ENCODE measurements around the gene SORL1-AS1.

SORL1-AS1 gene

GRCh38 chr11:121466063-121466794 is 13.5 kb upstream of the SORL1-AS1 start:
- no peak overlapping the region for H3K4me3 ChIP-seq (ENCODE audit: low read depth, low read length)

GRCh38 chr11:121465709-121466062 is 12.9 kb upstream of the SORL1-AS1 start:
- TF ChIP-seq CTCF (IDR thresholded peaks at IDR 0.05; ENCODE audit: insufficient read depth, low read depth, low read length) = no peak
- no peak overlapping the region for H3K4me3 ChIP-seq (ENCODE audit: low read depth, low read length)
- no peak for DNase-seq (ENCODE audit: low read depth)

More at GRCh38 chr11:121466063-121466794, 13.5 kb upstream of the SORL1-AS1 start:
- peak; percentile 92 for DNase-seq (ENCODE audit: low read depth)
- no peak for TF ChIP-seq CTCF (IDR thresholded peaks at IDR 0.05; ENCODE audit: insufficient read depth, low read depth, low read length)

GRCh38 chr11:121464352-121464946 is 11.7 kb upstream of the SORL1-AS1 start:
- H3K4me3 ChIP-seq (ENCODE audit: low read depth, low read length) = no peak overlapping the region
- DNase-seq (ENCODE audit: low read depth) = peak; percentile 88
- no peak for TF ChIP-seq CTCF (IDR thresholded peaks at IDR 0.05; ENCODE audit: insufficient read depth, low read depth, low read length)

GRCh38 chr11:121463689-121464335 is 11.0 kb upstream of the SORL1-AS1 start:
- TF ChIP-seq CTCF (IDR thresholded peaks at IDR 0.05; ENCODE audit: insufficient read depth, low read depth, low read length) = no peak
- DNase-seq (ENCODE audit: low read depth) = no peak
- no peak overlapping the region for H3K4me3 ChIP-seq (ENCODE audit: low read depth, low read length)

- TF ChIP-seq CTCF (IDR thresholded peaks at IDR 0.05; ENCODE audit: insufficient read depth, low read depth, low read length) = no peak
These were observed 9.1 kb upstream of the SORL1-AS1 start for GRCh38 chr11:121461843-121462242.

GRCh38 chr11:121460941-121461514 is 8.3 kb upstream of the SORL1-AS1 start:
- H3K4me3 ChIP-seq (ENCODE audit: low read depth, low read length) = no peak overlapping the region
- no peak for TF ChIP-seq CTCF (IDR thresholded peaks at IDR 0.05; ENCODE audit: insufficient read depth, low read depth, low read length)
- DNase-seq (ENCODE audit: low read depth) = no peak

More at GRCh38 chr11:121461843-121462242, 9.1 kb upstream of the SORL1-AS1 start:
- H3K4me3 ChIP-seq (ENCODE audit: low read depth, low read length) = no peak overlapping the region
- DNase-seq (ENCODE audit: low read depth) = no peak
